Tibial nerve (tissue), 4 donors: ENCODE data around the gene C9orf78.

Experiments
- EP300 ChIP-seq, 2 donors: sonication (generic); formaldehyde crosslinking; IDR thresholded peaks; one replicate each; pipeline ENCODE4 v1.6.1; 2017; ENCODE audit warnings: antibody characterized with exemption in 2 of 2, mild to moderate bottlenecking in 1 of 2
- POLR2A ChIP-seq, 2 donors: fragments of 450-650 bp; IDR thresholded peaks; one replicate each; pipeline ENCODE4 v1.6.1; 2017; ENCODE audit warnings: antibody characterized with exemption in 2 of 2, mild to moderate bottlenecking in 2 of 2, moderate library complexity in 2 of 2
- TF ChIP-seq, protein P1 (sequence below), 5 experiments: fragments of 200-600 bp in 3 of 5; fragments of 450-650 bp in 2 of 5; sonication (generic) in 3 of 5; IDR thresholded peaks; one replicate each; pipeline ENCODE4 v1.5.1; 2016 to 2019; ENCODE audit warnings: antibody characterized with exemption in 5 of 5, mild to moderate bottlenecking in 3 of 5, moderate library complexity in 2 of 5

DNA sequence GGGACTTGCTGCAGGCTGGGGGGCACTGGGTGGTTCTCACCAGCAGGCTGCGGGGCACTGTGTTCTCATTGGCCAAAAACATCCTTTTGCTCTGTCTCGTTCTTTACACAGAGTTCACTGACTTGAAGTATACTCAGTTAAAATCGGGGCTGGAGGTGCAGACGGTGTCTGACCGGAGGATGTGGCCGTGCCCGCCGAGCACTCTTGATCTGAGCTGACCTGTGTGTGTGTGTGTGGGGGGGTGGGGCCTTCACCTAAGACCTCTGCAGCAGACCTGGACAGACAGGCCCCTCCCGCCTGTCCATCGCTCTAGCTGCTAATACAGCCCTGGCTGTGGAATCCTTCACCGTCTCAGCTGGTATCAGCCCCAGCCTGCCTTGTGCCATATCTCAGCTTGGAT, 25.0 kb downstream of the C9orf78 start:
- TF ChIP-seq, protein P1, sequence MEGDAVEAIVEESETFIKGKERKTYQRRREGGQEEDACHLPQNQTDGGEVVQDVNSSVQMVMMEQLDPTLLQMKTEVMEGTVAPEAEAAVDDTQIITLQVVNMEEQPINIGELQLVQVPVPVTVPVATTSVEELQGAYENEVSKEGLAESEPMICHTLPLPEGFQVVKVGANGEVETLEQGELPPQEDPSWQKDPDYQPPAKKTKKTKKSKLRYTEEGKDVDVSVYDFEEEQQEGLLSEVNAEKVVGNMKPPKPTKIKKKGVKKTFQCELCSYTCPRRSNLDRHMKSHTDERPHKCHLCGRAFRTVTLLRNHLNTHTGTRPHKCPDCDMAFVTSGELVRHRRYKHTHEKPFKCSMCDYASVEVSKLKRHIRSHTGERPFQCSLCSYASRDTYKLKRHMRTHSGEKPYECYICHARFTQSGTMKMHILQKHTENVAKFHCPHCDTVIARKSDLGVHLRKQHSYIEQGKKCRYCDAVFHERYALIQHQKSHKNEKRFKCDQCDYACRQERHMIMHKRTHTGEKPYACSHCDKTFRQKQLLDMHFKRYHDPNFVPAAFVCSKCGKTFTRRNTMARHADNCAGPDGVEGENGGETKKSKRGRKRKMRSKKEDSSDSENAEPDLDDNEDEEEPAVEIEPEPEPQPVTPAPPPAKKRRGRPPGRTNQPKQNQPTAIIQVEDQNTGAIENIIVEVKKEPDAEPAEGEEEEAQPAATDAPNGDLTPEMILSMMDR (IDR thresholded peaks at IDR 0.05), result no peak
- TF ChIP-seq EP300 (IDR thresholded peaks at IDR 0.05), result no peak
- no peak for TF ChIP-seq POLR2A (IDR thresholded peaks at IDR 0.05)
